Upper lobe of right lung (tissue), 1 donor: ENCODE data around the gene CBX7. TPM values are rescaled to one million over a fixed set of nuclear protein-coding genes. Genes with fewer than 3 reads are reported as not detected.

Experiments used
- ATAC-seq: fragments of 200-7000 bp; cut with Tn5 transposase; one replicate; pipeline ENCODE4 v1.9.1; 2020; ENCODE audit warnings: mild to moderate bottlenecking, moderate library complexity
- DNase-seq: peaks from one replicate; pipeline ENCODE4 v3.0.0-alpha.2; 2020
- H3K27ac ChIP-seq: fragments of 200-600 bp; one replicate; pipeline ENCODE4 v1.8.0; 2022
- H3K27me3 ChIP-seq: fragments of 200-600 bp; one replicate; pipeline ENCODE4 v1.8.0; 2022; ENCODE audit warnings: mild to moderate bottlenecking
- H3K36me3 ChIP-seq: fragments of 200-600 bp; one replicate; pipeline ENCODE4 v1.8.0; 2022
- H3K4me1 ChIP-seq: fragments of 200-600 bp; one replicate; pipeline ENCODE4 v1.8.0; 2022
- H3K4me3 ChIP-seq: fragments of 200-600 bp; one replicate; pipeline ENCODE4 v1.8.0; 2022; ENCODE audit warnings: mild to moderate bottlenecking
- H3K9me3 ChIP-seq: fragments of 200-600 bp; one replicate; pipeline ENCODE4 v1.8.0; 2022
- intact Hi-C: fragments of 100-400 bp; cut with DNase I; formaldehyde crosslinking; loops from one replicate; pipeline ENCODE4 v1.11.0; 2022
- total RNA-seq: library from RNA; stranded (reverse); fragmentation: NEBNext Ultra II Directional; extraction: Animal tissue kit (Norgen Biotek cat#: 25700); gene quantifications from one replicate; pipeline ENCODE4 v1.2.1, GENCODE V29; 2021
- TF ChIP-seq, protein P1 (sequence below): fragments of 200-600 bp; IDR thresholded peaks from one replicate; pipeline ENCODE4 v1.8.0; 2022; ENCODE audit warnings: antibody characterized with exemption
- donor health status: DM: no; HTN: yes; CAD: no; lungs with severe emphysema.

Gene CBX7
- total RNA-seq, 1 donor from 2014 or later: 62.7 TPM

DNA sequence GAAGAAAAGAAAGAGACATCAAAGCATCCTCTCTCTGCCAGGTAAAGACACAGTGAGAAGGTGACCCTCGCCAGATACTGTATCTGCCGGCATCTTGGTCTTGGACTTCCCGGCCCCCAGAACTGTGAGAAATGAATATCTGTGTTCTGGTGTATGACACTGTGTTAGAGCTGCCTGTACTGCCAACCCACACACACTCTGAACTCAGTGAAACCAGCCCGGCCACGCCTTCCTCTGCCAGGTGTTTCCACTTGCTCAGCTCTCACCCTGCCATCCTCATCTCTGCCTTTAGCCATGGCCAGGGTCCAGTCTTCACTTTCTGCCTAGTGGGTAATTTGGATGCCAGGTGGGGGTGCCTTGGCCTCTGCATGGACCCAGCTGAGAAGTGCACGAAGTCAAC is 24.0 kb downstream of the CBX7 start:
- Histone ChIP-seq H3K9me3 (no peaks in the 10 kb centered on the region), H3K27ac (no peak overlapping the region), H3K4me3 (no peak overlapping the region), H3K36me3 (peaks cover 16% of the 10 kb centered on the region), H3K4me1 (peaks cover 10% of the 10 kb centered on the region), H3K27me3 (no peaks in the 10 kb centered on the region)
- no peak for DNase-seq
- intact Hi-C loops: no loop called here
- no peak for ATAC-seq
- TF ChIP-seq, protein P1, sequence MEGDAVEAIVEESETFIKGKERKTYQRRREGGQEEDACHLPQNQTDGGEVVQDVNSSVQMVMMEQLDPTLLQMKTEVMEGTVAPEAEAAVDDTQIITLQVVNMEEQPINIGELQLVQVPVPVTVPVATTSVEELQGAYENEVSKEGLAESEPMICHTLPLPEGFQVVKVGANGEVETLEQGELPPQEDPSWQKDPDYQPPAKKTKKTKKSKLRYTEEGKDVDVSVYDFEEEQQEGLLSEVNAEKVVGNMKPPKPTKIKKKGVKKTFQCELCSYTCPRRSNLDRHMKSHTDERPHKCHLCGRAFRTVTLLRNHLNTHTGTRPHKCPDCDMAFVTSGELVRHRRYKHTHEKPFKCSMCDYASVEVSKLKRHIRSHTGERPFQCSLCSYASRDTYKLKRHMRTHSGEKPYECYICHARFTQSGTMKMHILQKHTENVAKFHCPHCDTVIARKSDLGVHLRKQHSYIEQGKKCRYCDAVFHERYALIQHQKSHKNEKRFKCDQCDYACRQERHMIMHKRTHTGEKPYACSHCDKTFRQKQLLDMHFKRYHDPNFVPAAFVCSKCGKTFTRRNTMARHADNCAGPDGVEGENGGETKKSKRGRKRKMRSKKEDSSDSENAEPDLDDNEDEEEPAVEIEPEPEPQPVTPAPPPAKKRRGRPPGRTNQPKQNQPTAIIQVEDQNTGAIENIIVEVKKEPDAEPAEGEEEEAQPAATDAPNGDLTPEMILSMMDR: no peak

DNA sequence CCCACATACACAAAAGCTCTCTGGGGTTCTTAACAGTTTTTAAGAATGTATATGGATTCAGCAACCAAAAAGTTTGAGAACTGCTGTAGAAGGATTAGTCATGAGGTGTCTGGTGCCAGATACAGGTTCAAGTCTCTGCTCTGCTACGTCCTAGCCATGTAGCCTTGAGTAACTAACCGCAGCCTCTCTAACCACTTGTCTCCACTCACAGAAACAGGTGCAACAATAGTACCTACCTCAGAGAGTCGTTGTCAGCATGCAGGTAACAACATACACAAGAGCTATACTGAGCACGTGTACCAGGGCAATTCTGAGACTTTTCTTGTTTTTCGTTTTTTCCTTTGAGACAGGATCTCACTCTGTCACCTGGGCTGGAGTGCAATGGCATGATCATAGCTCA is 26.9 kb downstream of the CBX7 start:
- DNase-seq (no peak), ATAC-seq (no peak)
- no peaks in the 10 kb centered on the region for H3K9me3 ChIP-seq
- H3K36me3 ChIP-seq: no peaks in the 10 kb centered on the region
- intact Hi-C loops: no loop called here
- H3K27ac ChIP-seq: no peak overlapping the region
- TF ChIP-seq, protein P1: no peak
- no peaks in the 10 kb centered on the region for H3K27me3 ChIP-seq
- H3K4me3 ChIP-seq: no peak overlapping the region
- no peaks in the 10 kb centered on the region for H3K4me1 ChIP-seq

DNA sequence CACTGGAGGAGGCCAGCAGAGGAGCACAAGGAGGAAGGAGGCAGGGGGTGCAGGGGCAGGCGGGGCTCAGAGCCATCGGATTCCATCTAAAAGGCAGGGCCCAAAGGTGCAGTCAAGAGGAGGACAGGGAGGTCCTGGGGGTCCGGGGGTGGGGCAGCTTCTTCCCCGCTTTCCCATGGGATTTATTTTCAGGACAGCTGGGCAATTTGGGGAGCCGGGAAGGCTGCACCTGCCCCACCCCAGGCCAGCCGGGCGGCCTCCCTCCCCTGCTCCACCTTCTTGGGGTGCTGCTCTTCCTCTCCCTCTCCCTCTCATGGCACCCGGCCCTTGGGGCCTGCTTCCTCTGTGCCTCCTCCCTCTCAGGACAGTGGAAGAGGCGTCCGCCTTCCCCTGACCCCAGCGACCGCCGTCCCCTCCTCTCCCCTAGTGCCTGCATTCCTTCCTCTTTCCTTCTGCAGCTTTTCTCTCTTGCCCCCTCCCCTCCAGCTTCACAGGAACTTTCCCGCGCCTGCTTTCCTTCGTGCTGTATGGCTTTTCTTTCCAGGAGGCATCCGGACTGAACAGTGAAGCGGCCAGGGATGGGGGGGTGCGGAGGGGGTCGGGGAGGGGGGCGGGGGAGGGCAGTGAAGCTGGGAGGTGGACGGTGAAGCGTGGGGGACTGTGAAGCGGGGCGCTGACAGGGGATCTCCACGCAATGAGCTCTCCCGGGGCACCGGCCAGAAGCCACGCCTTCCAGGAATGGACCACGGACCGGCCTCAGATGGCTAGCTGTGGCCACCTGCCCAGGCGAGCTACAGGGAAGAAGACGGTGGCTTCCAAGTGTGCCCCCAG is 28.5 kb downstream of the CBX7 start:
- TF ChIP-seq, protein P1: no peak

DNA sequence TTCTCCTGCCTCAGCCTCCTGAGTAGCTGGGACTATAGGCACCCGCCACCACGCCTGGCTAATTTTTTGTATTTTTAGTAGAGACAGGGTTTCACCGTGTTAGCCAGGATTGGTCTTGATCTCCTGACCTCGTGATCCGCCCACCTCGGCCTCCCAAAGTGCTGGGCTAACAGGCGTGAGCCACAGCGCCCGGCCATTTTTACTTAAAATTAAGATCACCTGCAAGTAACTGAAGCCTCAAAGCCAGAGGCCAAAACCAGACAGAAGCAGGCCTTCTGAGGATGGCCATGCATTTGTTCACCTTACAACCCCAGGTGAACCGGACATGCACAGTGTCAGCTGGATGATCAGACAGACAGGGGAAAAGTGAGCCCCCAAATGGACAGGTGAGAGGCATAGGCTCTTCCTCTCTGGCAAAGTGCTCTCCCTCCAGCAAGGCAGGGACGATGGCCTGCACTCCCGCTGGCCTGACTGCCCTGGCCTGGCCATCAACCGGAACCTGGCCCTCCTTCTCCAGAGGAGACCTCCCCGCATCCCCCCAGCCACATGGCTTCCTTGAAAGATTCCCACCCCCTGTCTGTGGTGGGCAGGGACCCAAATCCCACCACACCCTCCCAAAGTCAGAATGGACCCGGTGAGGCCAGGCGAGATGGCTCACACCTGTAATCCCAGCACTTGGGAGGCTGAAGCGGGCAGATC is 29.6 kb downstream of the CBX7 start:
- Histone ChIP-seq H3K9me3 (no peaks in the 10 kb centered on the region), H3K27me3 (peaks cover 1% of the 10 kb centered on the region), H3K4me3 (no peak overlapping the region), H3K4me1 (no peaks in the 10 kb centered on the region), H3K36me3 (no peaks in the 10 kb centered on the region), H3K27ac (no peak overlapping the region)
- intact Hi-C loops: no loop called here
- TF ChIP-seq, protein P1: no peak
- ATAC-seq: no peak
- no peak for DNase-seq

More for the DNA sequence above, 28.5 kb downstream of the CBX7 start:
- intact Hi-C loops: no loop called here
- ATAC-seq (peak; percentile 65), DNase-seq (no peak)
- H3K4me1 ChIP-seq: no peaks in the 10 kb centered on the region
- no peaks in the 10 kb centered on the region for H3K27me3 ChIP-seq
- no peaks in the 10 kb centered on the region for H3K36me3 ChIP-seq
- H3K4me3 ChIP-seq: no peak overlapping the region
- no peak overlapping the region for H3K27ac ChIP-seq
- H3K9me3 ChIP-seq: no peaks in the 10 kb centered on the region

DNA sequence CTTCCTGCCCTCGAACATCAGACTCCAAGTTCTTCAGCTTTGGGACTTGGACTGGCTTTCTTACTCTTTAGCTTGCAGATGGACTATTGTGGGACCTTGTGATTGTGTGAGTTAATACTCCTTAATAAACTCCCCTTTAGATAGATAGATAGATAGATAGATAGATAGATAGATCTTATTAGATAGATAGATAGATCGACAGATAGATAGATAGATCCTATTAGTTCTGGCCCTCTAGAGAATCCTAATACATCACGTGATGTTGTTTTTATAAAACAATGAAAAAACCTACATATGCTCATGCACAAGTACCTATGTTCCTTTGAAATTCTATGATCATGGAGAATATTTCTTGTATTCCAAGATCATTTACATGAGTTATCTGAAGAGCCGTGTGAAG is 31.5 kb downstream of the CBX7 start:
- TF ChIP-seq, protein P1: no peak
- H3K9me3 ChIP-seq: no peaks in the 10 kb centered on the region
- H3K27ac ChIP-seq: no peak overlapping the region
- peaks cover 11% of the 10 kb centered on the region for H3K27me3 ChIP-seq
- H3K36me3 ChIP-seq: no peaks in the 10 kb centered on the region
- ATAC-seq (no peak), DNase-seq (no peak)
- intact Hi-C loops: no loop called here
- no peaks in the 10 kb centered on the region for H3K4me1 ChIP-seq
- H3K4me3 ChIP-seq: no peak overlapping the region
